ENCODE measurements around the gene PLOD2.

PLOD2 gene

GRCh38 chr3:146138902-146139301 is 22.1 kb downstream of the PLOD2 start:
- H3K9me3 ChIP-seq (ENCODE audit: insufficient read depth, low read depth, low read length): no peaks in the 10 kb centered on the region
- no peaks in the 10 kb centered on the region for H3K79me2 ChIP-seq (ENCODE audit: insufficient read depth, low read length)
- no peak overlapping the region for H3K4me2 ChIP-seq (ENCODE audit: low read depth, low read length, poor library complexity, severe bottlenecking)
- no peaks in the 10 kb centered on the region for H4K20me1 ChIP-seq (ENCODE audit: insufficient read depth, low read length, poor library complexity, severe bottlenecking)
- H3K9ac ChIP-seq (ENCODE audit: low read depth, low read length, poor library complexity, severe bottlenecking): no peak overlapping the region
- TF ChIP-seq EZH2phosphoT487 (IDR thresholded peaks at IDR 0.05; ENCODE audit: borderline replicate concordance): no peak
- TF ChIP-seq, protein P1, sequence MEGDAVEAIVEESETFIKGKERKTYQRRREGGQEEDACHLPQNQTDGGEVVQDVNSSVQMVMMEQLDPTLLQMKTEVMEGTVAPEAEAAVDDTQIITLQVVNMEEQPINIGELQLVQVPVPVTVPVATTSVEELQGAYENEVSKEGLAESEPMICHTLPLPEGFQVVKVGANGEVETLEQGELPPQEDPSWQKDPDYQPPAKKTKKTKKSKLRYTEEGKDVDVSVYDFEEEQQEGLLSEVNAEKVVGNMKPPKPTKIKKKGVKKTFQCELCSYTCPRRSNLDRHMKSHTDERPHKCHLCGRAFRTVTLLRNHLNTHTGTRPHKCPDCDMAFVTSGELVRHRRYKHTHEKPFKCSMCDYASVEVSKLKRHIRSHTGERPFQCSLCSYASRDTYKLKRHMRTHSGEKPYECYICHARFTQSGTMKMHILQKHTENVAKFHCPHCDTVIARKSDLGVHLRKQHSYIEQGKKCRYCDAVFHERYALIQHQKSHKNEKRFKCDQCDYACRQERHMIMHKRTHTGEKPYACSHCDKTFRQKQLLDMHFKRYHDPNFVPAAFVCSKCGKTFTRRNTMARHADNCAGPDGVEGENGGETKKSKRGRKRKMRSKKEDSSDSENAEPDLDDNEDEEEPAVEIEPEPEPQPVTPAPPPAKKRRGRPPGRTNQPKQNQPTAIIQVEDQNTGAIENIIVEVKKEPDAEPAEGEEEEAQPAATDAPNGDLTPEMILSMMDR (conservative IDR thresholded peaks at IDR 0.05; ENCODE audit: low read length): no peak
- H3K27me3 ChIP-seq (ENCODE audit: insufficient read depth, low read length, poor library complexity, severe bottlenecking): no peaks in the 10 kb centered on the region
- no peaks in the 10 kb centered on the region for H3K36me3 ChIP-seq (ENCODE audit: insufficient read depth, low read length)
- H3K9me2 ChIP-seq (replicated peaks; ENCODE audit: low read depth, low read length): no peaks in the 10 kb centered on the region
- H2AFZ ChIP-seq (ENCODE audit: low read length): no peak overlapping the region
- H3K4me1 ChIP-seq (ENCODE audit: insufficient read depth, low read length, poor library complexity, severe bottlenecking): no peaks in the 10 kb centered on the region
- H3K4me3 ChIP-seq (ENCODE audit: low read length, poor library complexity, severe bottlenecking): no peak overlapping the region
- H3F3A ChIP-seq (ENCODE audit: low read depth): no peaks in the 10 kb centered on the region

DNA sequence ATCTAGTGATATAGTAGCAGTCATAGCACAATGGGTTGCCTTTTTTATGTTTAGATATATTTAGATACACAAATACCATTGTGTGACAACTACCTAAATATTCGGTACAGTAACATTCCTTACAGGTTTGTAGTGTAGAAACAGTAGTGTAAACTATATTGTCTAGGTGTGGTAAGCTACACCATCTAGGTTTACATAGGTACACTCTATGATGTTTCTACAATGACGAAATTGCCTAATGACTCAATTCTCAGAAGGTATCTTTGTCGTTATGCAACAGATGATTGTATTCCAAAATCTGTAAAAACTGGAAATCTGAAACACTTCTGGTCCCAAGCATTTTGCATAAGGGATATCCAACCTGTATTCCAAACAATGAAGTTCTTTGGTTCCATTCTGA is 24.3 kb downstream of the PLOD2 start:
- no peaks in the 10 kb centered on the region for H4K20me1 ChIP-seq (ENCODE audit: insufficient read depth, low read length, poor library complexity, severe bottlenecking)
- H3K9ac ChIP-seq (ENCODE audit: low read depth, low read length, poor library complexity, severe bottlenecking): no peak overlapping the region
- no peaks in the 10 kb centered on the region for H3K9me3 ChIP-seq (ENCODE audit: insufficient read depth, low read depth, low read length)
- no peak overlapping the region for H3K4me2 ChIP-seq (ENCODE audit: low read depth, low read length, poor library complexity, severe bottlenecking)
- H3K79me2 ChIP-seq (ENCODE audit: insufficient read depth, low read length): no peaks in the 10 kb centered on the region
- H3K36me3 ChIP-seq (ENCODE audit: insufficient read depth, low read length): no peaks in the 10 kb centered on the region
- TF ChIP-seq, protein P1 (conservative IDR thresholded peaks at IDR 0.05; ENCODE audit: low read length): no peak
- no peak for TF ChIP-seq EZH2phosphoT487 (IDR thresholded peaks at IDR 0.05; ENCODE audit: borderline replicate concordance)
- no peak overlapping the region for H2AFZ ChIP-seq (ENCODE audit: low read length)
- no peak overlapping the region for H3K4me3 ChIP-seq (ENCODE audit: low read length, poor library complexity, severe bottlenecking)
- no peaks in the 10 kb centered on the region for H3K4me1 ChIP-seq (ENCODE audit: insufficient read depth, low read length, poor library complexity, severe bottlenecking)
- no peaks in the 10 kb centered on the region for H3K27me3 ChIP-seq (ENCODE audit: insufficient read depth, low read length, poor library complexity, severe bottlenecking)
- H3K9me2 ChIP-seq (replicated peaks; ENCODE audit: low read depth, low read length): no peaks in the 10 kb centered on the region
- H3F3A ChIP-seq (ENCODE audit: low read depth): no peaks in the 10 kb centered on the region

DNA sequence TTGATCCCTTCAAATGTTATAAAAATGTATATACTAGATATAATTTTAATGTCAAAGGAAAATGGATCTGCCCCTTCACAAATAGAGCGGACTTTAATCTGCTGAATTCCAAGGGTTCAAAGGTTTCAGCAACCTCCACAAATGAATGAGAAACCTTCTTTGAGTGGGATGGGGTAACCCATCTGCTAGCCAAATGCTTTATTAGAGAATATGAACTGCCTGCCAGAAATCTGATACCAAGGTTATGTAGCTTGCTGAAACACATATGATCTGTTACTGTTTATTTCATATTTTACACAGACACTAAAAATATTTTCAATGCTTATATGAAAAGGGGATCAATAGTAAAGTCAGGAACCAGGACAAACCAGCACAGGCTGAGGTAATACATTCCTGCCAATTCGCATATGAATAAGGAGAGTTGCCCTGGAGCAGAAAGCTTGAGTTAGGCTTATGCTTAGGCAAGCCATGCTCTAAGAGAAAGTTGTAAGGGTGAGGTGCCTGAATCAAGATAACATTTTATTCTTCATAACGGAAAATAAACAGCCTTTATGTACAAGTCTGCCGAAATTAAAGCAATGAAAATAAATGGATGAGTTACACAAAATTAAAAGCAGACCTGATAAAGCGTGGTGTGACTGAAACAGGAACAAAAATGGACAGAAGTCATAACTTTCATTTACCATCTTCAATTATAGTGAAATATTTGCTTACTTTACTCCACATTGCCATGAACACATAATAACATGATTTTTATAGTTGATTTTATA is 26.5 kb downstream of the PLOD2 start:
- H3K4me2 ChIP-seq (ENCODE audit: low read depth, low read length, poor library complexity, severe bottlenecking): no peak overlapping the region
- no peaks in the 10 kb centered on the region for H3K9me2 ChIP-seq (replicated peaks; ENCODE audit: low read depth, low read length)
- TF ChIP-seq, protein P1 (conservative IDR thresholded peaks at IDR 0.05; ENCODE audit: low read length): no peak
- no peak for TF ChIP-seq EZH2phosphoT487 (IDR thresholded peaks at IDR 0.05; ENCODE audit: borderline replicate concordance)
- no peaks in the 10 kb centered on the region for H3K9me3 ChIP-seq (ENCODE audit: insufficient read depth, low read depth, low read length)
- H3K4me1 ChIP-seq (ENCODE audit: insufficient read depth, low read length, poor library complexity, severe bottlenecking): no peaks in the 10 kb centered on the region
- no peaks in the 10 kb centered on the region for H3K79me2 ChIP-seq (ENCODE audit: insufficient read depth, low read length)
- H4K20me1 ChIP-seq (ENCODE audit: insufficient read depth, low read length, poor library complexity, severe bottlenecking): no peaks in the 10 kb centered on the region
- no peaks in the 10 kb centered on the region for H3K27me3 ChIP-seq (ENCODE audit: insufficient read depth, low read length, poor library complexity, severe bottlenecking)
- no peaks in the 10 kb centered on the region for H3K36me3 ChIP-seq (ENCODE audit: insufficient read depth, low read length)
- no peak overlapping the region for H3K4me3 ChIP-seq (ENCODE audit: low read length, poor library complexity, severe bottlenecking)
- no peaks in the 10 kb centered on the region for H3F3A ChIP-seq (ENCODE audit: low read depth)
- no peak overlapping the region for H2AFZ ChIP-seq (ENCODE audit: low read length)
- no peak overlapping the region for H3K9ac ChIP-seq (ENCODE audit: low read depth, low read length, poor library complexity, severe bottlenecking)
